GM23338 (cell line): Measurements from ENCODE around the gene TERB2. TPM values are rescaled to one million over a fixed set of nuclear protein-coding genes. Genes with fewer than 3 reads are reported as not detected.

Experiments
- CREB1 ChIP-seq: fragments of 250-450 bp; sonication (Bioruptor Pico); IDR thresholded peaks from 2 replicates; pipeline ENCODE4 v1.5.0; 2020; ENCODE audit warnings: low read depth, mild to moderate bottlenecking, moderate library complexity
- POLR2AphosphoS5 ChIP-seq: IDR thresholded peaks from 2 replicates; pipeline ENCODE4 v1.6.1; 2016; ENCODE audit warnings: antibody characterized with exemption, low read depth
- polyA plus RNA-seq: library from polyadenylated mRNA; unstranded; fragments of >200 nt; fragmentation: Nextera tagmentation; extraction: Ambion mirVana; gene quantifications from 2 replicates; pipeline ENCODE4 v1.2.1, GENCODE V29; 2016
- small RNA-seq: library from RNA; depleted of rRNA; stranded (forward); fragments of <200 nt; gene quantifications from one replicate; pipeline ENCODE3, GENCODE V24; 2014; ENCODE audit warnings: low replicate concordance
- total RNA-seq: library from RNA; depleted of rRNA; stranded (reverse); fragments of >200 nt; shearing (Covaris generic); gene quantifications from 2 replicates; pipeline ENCODE4 v1.2.3, GENCODE V29; 2014; rRNA removed
- TF ChIP-seq, protein P1 (sequence below): fragments of 250-450 bp; sonication (Bioruptor Pico); IDR thresholded peaks from 2 replicates; pipeline ENCODE4 v1.5.0; 2020; ENCODE audit warnings: mild to moderate bottlenecking, moderate library complexity

Gene TERB2
- total and polyA plus RNA-seq, 2 experiments from 2014 or later = not detected

- TF ChIP-seq, protein P1, sequence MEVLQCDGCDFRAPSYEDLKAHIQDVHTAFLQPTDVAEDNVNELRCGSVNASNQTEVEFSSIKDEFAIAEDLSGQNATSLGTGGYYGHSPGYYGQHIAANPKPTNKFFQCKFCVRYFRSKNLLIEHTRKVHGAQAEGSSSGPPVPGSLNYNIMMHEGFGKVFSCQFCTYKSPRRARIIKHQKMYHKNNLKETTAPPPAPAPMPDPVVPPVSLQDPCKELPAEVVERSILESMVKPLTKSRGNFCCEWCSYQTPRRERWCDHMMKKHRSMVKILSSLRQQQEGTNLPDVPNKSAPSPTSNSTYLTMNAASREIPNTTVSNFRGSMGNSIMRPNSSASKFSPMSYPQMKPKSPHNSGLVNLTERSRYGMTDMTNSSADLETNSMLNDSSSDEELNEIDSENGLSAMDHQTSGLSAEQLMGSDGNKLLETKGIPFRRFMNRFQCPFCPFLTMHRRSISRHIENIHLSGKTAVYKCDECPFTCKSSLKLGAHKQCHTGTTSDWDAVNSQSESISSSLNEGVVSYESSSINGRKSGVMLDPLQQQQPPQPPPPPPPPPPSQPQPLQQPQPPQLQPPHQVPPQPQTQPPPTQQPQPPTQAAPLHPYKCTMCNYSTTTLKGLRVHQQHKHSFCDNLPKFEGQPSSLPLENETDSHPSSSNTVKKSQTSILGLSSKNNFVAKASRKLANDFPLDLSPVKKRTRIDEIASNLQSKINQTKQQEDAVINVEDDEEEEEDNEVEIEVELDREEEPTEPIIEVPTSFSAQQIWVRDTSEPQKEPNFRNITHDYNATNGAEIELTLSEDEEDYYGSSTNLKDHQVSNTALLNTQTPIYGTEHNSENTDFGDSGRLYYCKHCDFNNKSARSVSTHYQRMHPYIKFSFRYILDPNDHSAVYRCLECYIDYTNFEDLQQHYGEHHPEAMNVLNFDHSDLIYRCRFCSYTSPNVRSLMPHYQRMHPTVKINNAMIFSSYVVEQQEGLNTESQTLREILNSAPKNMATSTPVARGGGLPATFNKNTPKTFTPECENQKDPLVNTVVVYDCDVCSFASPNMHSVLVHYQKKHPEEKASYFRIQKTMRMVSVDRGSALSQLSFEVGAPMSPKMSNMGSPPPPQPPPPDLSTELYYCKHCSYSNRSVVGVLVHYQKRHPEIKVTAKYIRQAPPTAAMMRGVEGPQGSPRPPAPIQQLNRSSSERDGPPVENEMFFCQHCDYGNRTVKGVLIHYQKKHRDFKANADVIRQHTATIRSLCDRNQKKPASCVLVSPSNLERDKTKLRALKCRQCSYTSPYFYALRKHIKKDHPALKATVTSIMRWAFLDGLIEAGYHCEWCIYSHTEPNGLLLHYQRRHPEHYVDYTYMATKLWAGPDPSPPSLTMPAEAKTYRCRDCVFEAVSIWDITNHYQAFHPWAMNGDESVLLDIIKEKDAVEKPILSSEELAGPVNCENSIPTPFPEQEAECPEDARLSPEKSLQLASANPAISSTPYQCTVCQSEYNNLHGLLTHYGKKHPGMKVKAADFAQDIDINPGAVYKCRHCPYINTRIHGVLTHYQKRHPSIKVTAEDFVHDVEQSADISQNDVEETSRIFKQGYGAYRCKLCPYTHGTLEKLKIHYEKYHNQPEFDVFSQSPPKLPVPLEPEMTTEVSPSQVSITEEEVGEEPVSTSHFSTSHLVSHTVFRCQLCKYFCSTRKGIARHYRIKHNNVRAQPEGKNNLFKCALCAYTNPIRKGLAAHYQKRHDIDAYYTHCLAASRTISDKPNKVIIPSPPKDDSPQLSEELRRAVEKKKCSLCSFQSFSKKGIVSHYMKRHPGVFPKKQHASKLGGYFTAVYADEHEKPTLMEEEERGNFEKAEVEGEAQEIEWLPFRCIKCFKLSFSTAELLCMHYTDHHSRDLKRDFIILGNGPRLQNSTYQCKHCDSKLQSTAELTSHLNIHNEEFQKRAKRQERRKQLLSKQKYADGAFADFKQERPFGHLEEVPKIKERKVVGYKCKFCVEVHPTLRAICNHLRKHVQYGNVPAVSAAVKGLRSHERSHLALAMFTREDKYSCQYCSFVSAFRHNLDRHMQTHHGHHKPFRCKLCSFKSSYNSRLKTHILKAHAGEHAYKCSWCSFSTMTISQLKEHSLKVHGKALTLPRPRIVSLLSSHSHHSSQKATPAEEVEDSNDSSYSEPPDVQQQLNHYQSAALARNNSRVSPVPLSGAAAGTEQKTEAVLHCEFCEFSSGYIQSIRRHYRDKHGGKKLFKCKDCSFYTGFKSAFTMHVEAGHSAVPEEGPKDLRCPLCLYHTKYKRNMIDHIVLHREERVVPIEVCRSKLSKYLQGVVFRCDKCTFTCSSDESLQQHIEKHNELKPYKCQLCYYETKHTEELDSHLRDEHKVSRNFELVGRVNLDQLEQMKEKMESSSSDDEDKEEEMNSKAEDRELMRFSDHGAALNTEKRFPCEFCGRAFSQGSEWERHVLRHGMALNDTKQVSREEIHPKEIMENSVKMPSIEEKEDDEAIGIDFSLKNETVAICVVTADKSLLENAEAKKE = no peak
- TF ChIP-seq CREB1 (CRISPR knock-in tag) = no peak
- no peak for TF ChIP-seq POLR2AphosphoS5
Measured at GRCh38 chr15:45027220-45027619, 70.7 kb downstream of the TERB2 start (continued).

Small RNA genes lying within 50 kb of the gene (small RNA-seq; reads per million reads assigned to genes)
- gene RNU1-78P (not detected), gene RNU6-1108P (not detected), gene RNU6-1332P (not detected), gene RNU6-966P (not detected)

Other genes with a start within 250 kb of the TERB2 start
- gene PATL2, start 245.4 kb upstream of the TERB2 start, total RNA-seq = 0.35 TPM in 1 of 2 replicates, not detected in the other
- gene PATL2, start 245.4 kb upstream of the TERB2 start, polyA plus RNA-seq = 0.10 and 0.19 TPM in 2 replicates
- gene B2M, start 245.2 kb upstream of the TERB2 start, total RNA-seq = 167 and 183 TPM in 2 replicates
- 180 and 191 TPM in 2 replicates for gene B2M, start 245.2 kb upstream of the TERB2 start, polyA plus RNA-seq
- 7.0 and 8.3 TPM in 2 replicates for gene TRIM69, start 220.2 kb upstream of the TERB2 start, total RNA-seq
- gene TRIM69, start 220.2 kb upstream of the TERB2 start, polyA plus RNA-seq = 3.5 and 4.3 TPM in 2 replicates
- gene SORD, start 66.5 kb downstream of the TERB2 start, total RNA-seq = 55.0 and 57.2 TPM in 2 replicates
- 11.3 and 12.5 TPM in 2 replicates for gene SORD, start 66.5 kb downstream of the TERB2 start, polyA plus RNA-seq
- gene DUOX2, start 157.5 kb downstream of the TERB2 start, total RNA-seq = not detected in 2 replicates
- not detected in 2 replicates for gene DUOX2, start 157.5 kb downstream of the TERB2 start, polyA plus RNA-seq
- gene DUOXA2, start 157.6 kb downstream of the TERB2 start, total RNA-seq = not detected in 2 replicates
- not detected in 2 replicates for gene DUOXA2, start 157.6 kb downstream of the TERB2 start, polyA plus RNA-seq
- not detected in 2 replicates for gene DUOXA1, start 173.2 kb downstream of the TERB2 start, total RNA-seq
- gene DUOXA1, start 173.2 kb downstream of the TERB2 start, polyA plus RNA-seq = not detected in 2 replicates
- gene DUOX1, start 173.3 kb downstream of the TERB2 start, total RNA-seq = 0.69 and 2.1 TPM in 2 replicates
- gene DUOX1, start 173.3 kb downstream of the TERB2 start, polyA plus RNA-seq = 0.66 and 0.73 TPM in 2 replicates
- 15.1 and 15.6 TPM in 2 replicates for gene SHF, start 231.3 kb downstream of the TERB2 start, total RNA-seq
- gene SHF, start 231.3 kb downstream of the TERB2 start, polyA plus RNA-seq = 5.8 and 6.6 TPM in 2 replicates